MM.1S (cell line): Measurements from ENCODE around the gene GAS5.

Experiments used
- EZH2 ChIP-seq: fragments of 300-600 bp; sonication (generic); optimal IDR thresholded peaks from 2 replicates; pipeline ENCODE3; 2017; ENCODE audit warnings: low read depth, mild to moderate bottlenecking, antibody characterized with exemption, low read length, mixed read lengths
- EZH2phosphoT487 ChIP-seq: fragments of 300-600 bp; sonication (generic); IDR thresholded peaks from 2 replicates; pipeline ENCODE4 v1.6.1; 2018; ENCODE audit warnings: antibody characterized with exemption, low read length
- TF ChIP-seq, protein P1 (sequence below): fragments of 300-600 bp; sonication (generic); IDR thresholded peaks from 2 replicates; pipeline ENCODE4 v1.5.1; 2016; ENCODE audit warnings: antibody characterized with exemption, low read length, mixed read lengths

GRCh38 chr1:173867753-173868265 lies at the start of gene GAS5:
- TF ChIP-seq, protein P1, sequence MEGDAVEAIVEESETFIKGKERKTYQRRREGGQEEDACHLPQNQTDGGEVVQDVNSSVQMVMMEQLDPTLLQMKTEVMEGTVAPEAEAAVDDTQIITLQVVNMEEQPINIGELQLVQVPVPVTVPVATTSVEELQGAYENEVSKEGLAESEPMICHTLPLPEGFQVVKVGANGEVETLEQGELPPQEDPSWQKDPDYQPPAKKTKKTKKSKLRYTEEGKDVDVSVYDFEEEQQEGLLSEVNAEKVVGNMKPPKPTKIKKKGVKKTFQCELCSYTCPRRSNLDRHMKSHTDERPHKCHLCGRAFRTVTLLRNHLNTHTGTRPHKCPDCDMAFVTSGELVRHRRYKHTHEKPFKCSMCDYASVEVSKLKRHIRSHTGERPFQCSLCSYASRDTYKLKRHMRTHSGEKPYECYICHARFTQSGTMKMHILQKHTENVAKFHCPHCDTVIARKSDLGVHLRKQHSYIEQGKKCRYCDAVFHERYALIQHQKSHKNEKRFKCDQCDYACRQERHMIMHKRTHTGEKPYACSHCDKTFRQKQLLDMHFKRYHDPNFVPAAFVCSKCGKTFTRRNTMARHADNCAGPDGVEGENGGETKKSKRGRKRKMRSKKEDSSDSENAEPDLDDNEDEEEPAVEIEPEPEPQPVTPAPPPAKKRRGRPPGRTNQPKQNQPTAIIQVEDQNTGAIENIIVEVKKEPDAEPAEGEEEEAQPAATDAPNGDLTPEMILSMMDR = no peak
- no peak for TF ChIP-seq EZH2
- TF ChIP-seq EZH2phosphoT487 = no peak
